HuH-7 (cell line): ENCODE measurements around the gene BTF3.
"Not testable (repeated sequence)": the region's sequence is repeated elsewhere in the genome, so short reads cannot be mapped to it uniquely, and the experiment has no call there.

Source experiments
- DNase-seq: peaks from one replicate; pipeline ENCODE4 v3.0.0; 2011; ENCODE audit warnings: low spot score

Gene BTF3

DNA sequence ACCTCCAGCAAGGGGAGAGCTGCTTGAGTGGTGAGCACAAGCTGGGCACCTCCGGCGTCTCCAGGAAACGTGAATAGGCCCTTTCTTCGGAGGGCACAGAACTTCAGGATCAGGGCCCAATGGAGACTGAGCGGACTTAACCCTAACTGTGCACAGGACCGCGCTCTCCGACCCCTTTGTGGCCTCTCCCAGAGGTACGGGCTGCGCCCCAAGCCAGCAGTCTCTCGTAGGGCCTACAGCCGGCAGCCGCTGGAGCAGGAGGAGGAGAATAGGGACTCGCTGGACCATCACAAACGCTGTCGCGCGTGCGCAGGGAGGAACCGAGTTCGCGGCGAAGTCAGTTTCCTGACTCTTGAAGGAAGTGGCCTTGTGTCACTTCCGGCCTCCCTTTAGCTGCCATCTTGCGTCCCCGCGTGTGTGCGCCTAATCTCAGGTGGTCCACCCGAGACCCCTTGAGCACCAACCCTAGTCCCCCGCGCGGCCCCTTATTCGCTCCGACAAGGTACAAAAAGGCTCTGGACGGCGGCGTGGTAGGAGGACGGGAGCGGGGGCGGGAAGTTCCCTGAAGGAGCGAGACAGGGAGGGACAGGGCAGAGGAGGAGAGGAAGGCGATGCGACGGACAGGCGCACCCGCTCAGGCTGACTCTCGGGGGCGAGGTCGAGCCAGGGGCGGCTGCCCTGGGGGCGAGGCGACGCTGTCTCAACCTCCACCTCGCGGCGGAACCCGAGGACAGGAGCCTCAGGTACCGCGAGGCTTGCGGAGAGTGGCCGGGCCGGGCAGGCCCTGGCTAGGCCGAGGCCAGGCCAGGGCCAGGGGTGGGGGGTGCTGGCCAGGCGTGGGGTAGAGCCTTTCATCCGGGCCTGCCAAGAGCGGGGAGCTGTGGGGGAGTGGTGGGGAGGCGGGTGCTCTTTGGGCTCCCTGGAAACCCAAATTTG, at the start of gene BTF3:
TSS of gene BTF3 (plus strand) at position 386 of the 936 bp plus-strand sequence. CDS start at position 612, 226 bp downstream.
- peak; percentile 85 for DNase-seq

DNA sequence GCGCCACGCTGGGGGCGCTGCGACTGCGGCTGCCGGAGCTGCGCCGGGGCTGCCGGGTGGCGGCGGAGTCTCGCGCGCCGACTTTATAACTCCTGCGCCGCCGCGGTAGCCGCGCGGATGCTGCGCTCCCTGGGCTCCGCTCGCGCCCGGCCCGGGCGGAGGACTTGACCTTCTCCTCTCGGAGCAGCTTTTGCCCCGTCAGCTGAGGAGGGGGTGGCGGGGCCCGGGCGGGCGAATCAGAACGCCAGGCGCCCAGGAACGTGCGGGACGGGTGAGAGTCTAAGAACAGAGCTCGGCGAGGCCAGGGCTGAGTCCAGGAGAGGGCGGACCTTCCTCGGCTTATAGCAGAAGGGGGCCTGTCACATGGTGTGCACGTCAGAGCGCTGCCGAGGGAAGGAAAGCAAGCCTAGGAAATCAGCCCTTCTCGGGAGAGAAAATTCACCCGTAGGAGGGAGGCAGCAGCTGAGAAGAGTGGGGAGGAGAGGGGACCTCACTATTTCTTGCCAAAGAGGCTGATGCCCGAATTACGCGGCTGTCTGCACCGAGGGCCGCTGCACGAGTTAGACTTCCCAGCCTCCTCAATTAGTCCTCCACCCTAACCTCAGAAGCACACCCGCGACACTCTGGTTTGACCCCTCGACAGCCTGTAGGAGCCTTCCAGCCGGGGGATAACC, 49.6 kb upstream of the BTF3 start, which contains the start of gene FOXD1:
TSS of gene FOXD1 (minus strand) at position 315 of the 674 bp plus-strand sequence. CDS start 415 bp downstream, outside the sequence.
- DNase-seq, result peak; percentile 77

DNA sequence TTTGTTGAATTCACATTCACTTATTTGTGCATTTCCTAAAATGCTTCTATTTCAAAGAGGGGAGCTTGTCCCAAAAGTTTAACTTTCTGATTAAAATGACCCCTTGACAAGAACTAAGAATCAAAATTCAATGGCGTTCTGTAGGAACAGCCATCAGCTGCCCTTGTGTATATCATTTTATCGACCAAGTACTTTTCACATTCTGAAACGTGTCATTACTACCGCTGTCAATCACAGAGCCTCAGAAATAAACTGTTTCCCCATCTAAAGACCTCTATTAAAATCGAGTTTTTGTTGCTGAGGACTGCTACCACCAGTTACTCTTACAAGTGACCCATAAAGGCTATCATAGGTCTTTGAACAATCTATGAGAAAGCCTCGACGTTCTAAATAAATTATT, 48.1 kb upstream of the BTF3 start:
- no peak for DNase-seq

DNA sequence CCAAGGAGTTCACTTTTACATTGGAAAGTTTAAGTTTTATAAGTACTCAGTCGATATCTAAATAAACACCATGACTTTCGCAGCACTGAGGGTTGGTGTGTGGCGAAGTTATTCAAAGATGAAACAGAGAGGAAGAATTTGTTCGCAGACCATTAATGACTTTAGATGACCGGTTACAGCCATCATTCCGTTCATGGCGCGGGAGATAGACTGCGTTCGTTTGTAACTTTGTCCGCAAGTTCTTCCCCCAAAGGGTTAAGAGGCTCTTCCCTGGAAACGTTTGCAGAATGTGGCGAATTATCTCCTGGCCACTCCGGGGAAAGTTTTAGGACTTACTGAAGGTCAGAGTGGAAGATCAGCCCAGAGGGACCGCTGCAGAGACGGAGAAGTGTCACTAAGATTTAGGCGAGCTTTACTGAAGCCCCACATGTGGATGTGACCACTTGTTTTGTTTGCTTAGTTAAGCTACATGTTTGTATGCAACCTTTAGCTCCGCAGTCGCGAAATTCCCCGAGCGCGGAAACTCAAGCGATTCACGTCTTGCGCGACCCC, 47.5 kb upstream of the BTF3 start:
- no peak for DNase-seq

DNA sequence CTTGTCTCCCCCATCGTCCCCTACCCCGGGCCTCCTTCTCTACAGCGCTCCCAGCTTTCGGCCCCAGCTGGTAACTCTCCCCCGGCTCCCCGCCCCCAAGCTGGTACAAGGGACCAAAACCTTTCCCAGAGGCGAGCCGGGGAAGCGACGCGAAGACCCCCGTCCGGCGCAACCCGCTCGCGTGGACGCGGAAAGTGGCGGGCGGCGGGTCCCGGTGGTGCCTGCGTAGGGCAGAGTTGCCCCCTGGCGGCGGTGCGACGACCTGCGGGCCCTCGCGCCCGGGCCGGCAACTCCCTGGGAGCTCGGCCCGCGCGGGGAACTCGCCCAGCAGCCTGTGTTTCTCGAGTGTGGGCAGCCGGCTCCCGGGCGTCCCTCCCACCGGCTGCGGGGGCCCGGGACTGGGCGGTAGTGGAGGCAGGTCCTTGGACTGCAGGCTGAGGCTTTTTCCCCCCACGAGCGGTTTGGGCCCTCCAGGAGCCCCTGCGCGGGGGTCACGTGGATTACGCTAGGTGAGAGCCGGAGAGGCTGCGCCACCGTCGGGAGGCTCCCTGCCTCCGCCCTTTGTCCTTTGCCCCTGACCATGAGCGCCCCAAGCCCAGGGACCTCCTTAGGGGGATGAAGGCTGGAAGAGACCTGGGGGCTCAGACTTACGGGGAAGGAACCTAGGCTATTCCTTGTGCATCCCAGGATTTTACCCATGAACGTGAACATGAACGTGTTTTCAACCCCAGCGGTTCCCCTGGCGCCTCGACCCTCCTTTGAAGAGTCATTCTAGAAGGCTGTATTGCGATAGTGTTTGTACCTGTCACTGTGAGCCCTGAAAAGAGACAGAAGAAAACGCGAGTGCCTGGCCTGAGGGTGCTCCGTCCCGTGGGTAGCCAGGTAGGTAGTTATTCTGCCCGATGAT, 46.8 kb upstream of the BTF3 start:
- DNase-seq, result peak; percentile 57

DNA sequence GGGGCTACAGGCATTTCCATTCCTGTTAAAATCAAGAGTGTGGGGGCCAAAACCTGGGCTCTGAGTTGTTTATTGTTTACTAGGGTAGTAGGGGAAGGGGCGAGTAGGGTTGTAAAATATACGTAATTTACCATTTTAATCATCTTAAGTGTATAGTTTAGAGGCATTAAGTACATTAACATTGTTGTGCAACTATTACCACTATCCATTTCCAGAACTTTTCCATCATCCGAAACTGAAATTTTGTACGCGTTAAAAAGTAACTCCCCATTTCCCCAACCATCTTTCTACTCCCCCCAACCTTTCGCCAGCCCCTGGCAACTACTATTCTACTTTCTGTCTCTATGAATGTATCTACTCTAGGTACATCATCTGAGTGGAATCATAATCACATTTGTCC, 46.0 kb upstream of the BTF3 start:
- DNase-seq, result no peak

DNA sequence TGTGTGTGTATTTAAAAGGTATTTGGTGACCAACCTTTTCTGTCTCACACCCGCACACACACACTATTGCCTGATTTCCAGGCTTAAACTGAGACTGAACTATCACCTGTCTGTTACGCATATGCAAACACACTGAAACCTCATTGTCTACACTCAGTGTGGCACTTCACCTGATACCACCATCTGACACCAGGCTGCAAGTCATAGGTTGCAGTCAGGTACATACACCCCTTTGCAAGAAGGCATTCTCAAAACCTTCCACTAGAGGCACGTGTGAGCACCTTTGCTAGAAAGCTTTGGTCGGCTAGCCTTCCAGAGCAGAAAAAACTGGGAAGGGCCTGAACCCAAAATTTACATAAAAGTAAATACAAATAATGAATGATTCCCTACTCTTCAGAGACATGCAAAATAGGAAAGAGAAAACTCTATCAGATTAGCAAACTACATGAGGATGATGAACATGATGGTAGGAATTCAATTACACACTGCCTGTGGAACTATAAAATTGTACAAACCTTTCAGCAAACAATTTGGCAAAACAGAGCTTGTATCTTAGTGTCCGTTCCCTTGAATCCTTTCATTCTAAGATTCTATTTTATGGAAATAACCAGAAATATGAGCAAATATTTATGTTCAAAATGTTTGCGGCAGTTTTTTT, 43.7 kb upstream of the BTF3 start:
- DNase-seq, result peak; percentile 48

DNA sequence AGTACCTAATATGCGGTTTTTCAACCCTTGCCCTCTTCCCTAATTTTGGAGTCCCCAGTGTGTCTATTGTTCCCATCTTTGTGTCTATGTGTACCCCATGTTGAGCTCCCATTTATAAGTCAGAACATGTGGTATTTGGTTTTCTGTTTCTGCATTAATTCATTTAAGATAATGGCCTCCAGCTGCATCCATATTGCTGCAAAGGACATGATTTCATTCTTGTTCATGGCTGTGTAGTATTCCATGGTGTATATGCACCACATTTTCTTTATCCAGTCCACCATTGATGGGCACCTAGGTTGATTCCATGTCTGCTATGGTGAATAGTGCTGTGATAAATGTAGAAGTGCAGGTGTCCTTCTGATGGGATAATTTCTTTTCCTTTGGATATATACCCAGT, 41.8 kb upstream of the BTF3 start:
- not testable (repeated sequence) for DNase-seq

DNA sequence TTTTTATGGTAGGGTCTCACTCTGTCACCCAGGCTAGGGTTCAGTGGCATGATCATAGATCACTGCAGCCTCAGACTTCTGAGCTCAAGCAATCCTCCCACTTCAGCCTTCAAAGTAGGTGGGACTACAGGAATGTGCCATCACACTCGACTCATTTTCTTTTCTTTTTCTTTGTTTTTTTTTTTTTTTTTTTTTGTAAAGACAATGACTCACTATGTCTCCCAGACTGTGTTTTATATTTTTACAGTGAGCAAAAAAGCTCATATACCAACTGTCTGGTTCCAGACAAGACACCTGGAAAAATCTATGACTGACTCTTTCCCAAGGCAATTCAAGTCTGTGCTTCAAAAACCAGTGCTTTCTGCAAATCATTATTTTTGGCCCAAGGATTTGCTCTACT, 38.9 kb upstream of the BTF3 start:
- no peak for DNase-seq

DNA sequence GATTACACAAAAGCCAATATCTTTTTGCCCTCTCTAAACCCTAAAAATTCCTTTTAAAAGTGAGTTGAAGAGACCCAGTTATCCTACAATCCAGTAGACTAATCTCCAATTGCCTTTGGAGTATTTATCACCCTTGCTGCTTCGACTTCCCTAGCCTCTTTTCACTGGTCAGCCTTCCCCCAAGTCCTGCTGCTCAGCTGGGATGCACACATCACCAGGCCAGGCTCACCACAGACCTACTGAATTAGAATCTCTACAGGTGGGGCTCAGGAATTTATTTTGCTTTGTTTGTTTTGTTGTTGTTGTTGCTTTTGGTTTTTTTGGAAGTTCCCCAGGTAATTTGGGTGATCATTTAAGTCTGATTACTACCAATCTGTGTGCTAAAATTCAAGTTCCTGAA, 38.1 kb upstream of the BTF3 start:
- DNase-seq, result no peak

DNA sequence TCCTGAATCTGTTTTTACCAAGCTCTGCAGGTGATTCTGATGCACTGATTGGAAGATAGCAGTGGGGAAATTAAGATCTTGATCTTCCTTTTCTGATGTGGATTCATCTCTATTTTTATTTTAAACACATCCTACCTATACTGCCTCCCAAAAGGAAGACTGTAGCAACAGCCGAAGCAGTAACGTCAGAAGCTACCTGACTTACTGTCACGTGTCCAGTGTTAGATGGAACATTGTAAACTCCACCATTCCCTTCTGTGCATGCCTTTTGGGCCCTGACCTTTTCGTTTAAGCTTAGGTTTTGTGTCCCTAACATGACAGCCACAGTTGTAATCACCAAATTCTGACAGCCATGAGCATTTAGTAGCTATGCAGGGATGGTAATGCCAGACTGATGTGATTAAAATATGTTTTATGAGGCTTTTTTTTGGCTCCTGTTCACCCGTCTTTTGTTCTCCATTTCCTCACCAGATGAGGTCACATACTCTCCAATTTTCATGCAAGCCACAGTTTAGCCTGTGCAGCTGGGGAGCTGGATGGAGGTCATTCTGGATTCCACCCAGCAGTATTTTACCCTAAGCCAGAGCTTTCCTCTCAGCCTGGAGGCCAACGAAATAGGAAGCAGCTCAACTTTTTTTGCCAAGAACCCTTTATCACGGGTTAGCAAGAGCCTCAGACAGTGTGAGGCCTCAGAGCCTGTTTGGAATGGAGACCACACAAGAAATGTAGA, 34.1 kb upstream of the BTF3 start:
- no peak for DNase-seq

DNA sequence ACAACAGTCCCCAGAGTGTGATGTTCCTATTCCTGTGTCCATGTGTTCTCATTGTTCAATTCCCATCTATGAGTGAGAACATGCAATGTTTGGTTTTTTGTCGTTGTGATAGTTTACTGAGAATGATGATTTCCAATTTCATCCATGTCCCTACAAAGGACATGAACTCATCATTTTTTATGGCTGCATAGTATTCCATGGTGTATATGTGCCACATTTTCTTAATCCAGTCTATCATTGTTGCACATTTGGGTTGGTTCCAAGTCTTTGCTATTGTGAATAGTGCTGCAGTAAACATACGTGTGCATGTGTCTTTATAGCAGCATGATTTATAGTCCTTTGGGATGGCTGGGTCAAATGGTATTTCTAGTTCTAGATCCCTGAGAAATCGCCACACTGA, 29.6 kb upstream of the BTF3 start:
- not testable (repeated sequence) for DNase-seq

DNA sequence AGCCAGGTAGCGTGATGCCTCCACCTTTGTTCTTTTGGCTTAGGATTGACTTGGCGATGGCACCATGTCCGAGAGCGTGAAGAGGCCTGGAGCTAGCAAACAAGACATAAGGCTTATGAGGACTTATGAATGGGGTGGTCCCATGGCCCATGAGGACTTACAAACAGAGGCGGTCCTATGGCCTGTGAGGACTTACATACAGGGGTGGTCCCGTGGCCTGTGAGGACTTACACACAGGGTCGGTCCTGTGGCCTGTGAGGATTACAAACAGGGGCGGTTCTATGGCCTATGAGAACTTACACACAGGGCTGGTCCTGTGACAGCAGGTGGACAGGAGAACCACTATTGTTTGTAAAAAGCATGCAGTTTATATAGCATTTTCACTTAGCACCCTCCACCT, 28.4 kb upstream of the BTF3 start:
- no peak for DNase-seq

DNA sequence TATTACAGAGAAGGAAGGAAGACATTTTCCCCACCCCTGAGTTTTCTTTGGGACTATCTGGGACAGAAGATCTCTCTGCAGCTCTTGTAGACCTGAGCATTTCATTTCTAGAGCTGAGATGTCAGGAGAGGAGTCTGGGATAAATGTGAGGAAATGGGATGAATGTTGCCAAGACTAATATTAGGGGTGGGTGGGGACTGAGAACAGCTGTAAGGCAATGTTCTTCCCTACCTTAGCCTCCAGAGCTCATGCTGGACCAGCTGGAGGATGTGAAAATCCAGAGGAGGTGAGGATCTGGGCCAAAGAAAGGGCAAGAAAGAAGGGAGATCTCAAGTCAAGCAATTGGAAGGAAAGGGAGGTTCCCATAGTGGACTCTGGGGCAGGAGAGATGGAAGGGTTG, 26.6 kb upstream of the BTF3 start:
- DNase-seq, result no peak

DNA sequence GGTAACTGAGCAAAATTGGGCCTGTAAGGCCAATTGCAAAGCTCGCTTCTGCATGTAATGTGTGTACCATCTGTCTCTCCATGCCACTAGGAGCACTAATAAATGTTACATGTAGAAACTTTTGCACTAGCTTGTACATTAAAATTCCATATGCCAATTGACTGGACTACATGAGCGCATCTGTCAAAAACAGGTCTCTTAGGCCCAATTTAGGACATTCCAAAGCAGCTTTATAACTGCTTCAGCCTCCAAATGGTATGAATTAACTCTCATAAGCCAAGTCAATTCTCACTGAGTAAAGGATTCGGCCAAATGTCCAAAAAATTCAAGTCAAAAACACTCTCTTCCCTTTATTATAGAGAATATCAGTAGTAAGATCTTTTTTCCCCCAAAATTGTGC, 26.1 kb upstream of the BTF3 start:
- DNase-seq, result no peak

DNA sequence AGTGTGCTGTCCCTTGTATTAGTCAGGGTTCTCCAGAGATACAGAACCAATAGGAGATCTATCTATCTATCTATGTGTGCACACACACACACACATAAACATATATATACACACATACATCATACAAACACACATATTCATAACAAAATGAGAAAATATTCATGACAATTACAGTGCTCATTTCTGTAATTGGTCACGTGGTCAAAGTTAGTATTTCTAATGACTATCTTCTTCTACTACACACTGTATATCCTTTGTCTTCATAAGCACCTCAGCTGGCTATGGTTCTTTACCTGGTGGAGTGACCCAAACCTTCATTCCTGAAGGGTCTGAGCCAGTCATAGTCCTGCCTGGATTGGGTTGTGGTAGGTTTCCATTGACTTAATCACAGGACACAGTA, 17.7 kb upstream of the BTF3 start:
- DNase-seq, result no peak

DNA sequence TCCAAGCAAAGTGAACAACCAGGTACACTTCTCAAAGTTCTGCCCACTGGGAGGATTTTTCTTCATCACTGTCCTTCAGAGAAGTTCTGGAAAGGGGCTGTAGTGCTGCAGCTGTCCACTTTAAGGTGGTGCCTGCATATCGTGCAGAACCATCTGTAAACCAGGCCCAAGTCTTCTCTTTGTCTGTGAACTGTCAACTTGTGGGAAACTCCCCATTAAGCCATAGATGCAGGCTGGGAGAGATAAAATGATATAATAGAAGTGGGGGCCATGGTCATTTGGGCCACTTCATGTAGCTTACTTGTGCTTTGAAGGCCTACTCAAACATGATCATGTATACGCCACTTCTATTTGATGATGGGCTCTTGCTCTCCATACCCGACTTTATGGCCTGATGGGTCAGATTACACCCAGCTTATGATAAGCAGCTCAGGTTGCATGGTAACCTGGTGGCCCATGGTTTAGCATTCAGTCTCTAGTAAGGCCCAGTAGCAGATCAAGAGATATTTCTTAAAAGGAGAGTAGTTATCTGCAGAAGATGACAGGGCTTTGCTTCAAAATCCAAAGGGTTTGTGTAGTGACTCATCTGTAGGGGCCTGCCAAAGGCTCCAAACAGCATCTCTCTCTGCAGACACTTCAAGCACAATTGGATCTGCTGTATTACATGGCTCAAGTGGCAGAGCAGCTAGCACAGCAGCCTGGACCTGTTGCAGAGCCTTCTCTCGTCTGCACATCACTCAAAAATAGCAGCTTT, 15.7 kb upstream of the BTF3 start:
- DNase-seq, result no peak

DNA sequence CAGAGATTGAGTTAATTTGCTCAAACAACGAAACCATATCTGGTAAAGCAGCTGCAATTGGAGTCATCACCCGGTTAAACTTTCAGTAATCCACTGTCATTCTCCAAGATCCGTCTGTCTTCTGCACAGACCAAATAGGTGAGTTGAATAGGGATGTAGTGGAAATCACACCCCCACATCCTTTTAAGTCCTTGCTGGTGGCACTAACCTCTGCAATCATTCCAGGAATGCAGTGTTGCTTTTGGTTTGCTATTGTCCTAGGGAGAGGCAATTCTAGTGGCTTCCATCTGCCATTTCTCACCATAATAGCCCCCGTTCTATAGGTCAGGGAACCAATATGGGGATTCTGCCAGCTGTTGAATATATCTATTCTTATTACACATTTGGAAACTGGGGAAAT, 14.6 kb upstream of the BTF3 start:
- DNase-seq, result no peak

DNA sequence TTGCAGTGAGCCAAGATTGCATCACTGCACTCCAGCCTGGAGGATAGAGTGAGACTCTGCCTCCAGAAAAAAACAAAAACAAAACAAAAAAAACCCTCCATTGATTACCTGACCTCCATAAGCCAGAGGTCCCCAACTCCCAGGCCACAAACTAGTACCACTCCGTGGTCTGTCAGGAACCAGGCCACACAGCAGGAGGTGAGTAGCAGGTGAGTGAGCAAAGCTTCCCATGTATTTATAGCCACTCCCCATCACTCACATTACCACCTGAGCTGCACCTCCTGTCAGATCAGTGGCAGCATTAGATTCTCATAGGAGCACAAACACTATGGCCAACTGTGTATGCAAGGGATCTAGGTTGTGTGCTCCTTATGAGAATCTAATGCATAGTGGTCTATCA, 13.7 kb upstream of the BTF3 start:
- no peak for DNase-seq

DNA sequence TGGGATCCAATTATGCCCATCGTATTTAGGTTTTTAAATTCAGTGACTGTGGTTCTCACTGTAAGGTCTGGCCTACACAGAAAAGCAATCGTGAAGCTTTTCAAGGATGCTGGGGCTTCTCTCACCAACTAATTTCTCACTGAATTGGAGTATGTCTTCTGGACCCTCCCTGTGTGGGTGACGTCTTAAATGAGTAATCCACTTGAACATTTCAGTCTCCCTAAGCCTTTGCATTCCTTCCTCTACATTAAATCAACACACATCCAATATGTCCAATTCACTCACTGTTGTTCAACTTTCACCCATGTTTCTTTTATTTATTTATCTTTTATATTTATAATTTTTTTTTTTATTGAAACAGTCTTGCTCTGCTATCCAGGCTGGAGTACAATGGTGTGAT, 12.5 kb upstream of the BTF3 start:
- no peak for DNase-seq
